Upper lobe of right lung (tissue), 1 donor: ENCODE results near the gene TMEM239. TPM values are rescaled to one million over a fixed set of nuclear protein-coding genes. Genes with fewer than 3 reads are reported as not detected.

Experiments used
- ATAC-seq: fragments of 200-7000 bp; cut with Tn5 transposase; one replicate; pipeline ENCODE4 v1.9.1; 2020; ENCODE audit warnings: mild to moderate bottlenecking, moderate library complexity
- DNase-seq: peaks from one replicate; pipeline ENCODE4 v3.0.0-alpha.2; 2020
- H3K27ac ChIP-seq: fragments of 200-600 bp; one replicate; pipeline ENCODE4 v1.8.0; 2022
- H3K27me3 ChIP-seq: fragments of 200-600 bp; one replicate; pipeline ENCODE4 v1.8.0; 2022; ENCODE audit warnings: mild to moderate bottlenecking
- H3K36me3 ChIP-seq: fragments of 200-600 bp; one replicate; pipeline ENCODE4 v1.8.0; 2022
- H3K4me1 ChIP-seq: fragments of 200-600 bp; one replicate; pipeline ENCODE4 v1.8.0; 2022
- H3K4me3 ChIP-seq: fragments of 200-600 bp; one replicate; pipeline ENCODE4 v1.8.0; 2022; ENCODE audit warnings: mild to moderate bottlenecking
- H3K9me3 ChIP-seq: fragments of 200-600 bp; one replicate; pipeline ENCODE4 v1.8.0; 2022
- intact Hi-C: fragments of 100-400 bp; cut with DNase I; formaldehyde crosslinking; loops from one replicate; pipeline ENCODE4 v1.11.0; 2022
- total RNA-seq: library from RNA; stranded (reverse); fragmentation: NEBNext Ultra II Directional; extraction: Animal tissue kit (Norgen Biotek cat#: 25700); gene quantifications from one replicate; pipeline ENCODE4 v1.2.1, GENCODE V29; 2021
- TF ChIP-seq, protein P1 (sequence below): fragments of 200-600 bp; IDR thresholded peaks from one replicate; pipeline ENCODE4 v1.8.0; 2022; ENCODE audit warnings: antibody characterized with exemption
- donor health status: DM: no; HTN: yes; CAD: no; lungs with severe emphysema.

TMEM239 gene
- total RNA-seq, 1 donor from 2014 or later: not detected

- H3K36me3 ChIP-seq: no peaks in the 10 kb centered on the region
- H3K4me3 ChIP-seq: no peak overlapping the region
- intact Hi-C loops: no loop called here
- TF ChIP-seq, protein P1, sequence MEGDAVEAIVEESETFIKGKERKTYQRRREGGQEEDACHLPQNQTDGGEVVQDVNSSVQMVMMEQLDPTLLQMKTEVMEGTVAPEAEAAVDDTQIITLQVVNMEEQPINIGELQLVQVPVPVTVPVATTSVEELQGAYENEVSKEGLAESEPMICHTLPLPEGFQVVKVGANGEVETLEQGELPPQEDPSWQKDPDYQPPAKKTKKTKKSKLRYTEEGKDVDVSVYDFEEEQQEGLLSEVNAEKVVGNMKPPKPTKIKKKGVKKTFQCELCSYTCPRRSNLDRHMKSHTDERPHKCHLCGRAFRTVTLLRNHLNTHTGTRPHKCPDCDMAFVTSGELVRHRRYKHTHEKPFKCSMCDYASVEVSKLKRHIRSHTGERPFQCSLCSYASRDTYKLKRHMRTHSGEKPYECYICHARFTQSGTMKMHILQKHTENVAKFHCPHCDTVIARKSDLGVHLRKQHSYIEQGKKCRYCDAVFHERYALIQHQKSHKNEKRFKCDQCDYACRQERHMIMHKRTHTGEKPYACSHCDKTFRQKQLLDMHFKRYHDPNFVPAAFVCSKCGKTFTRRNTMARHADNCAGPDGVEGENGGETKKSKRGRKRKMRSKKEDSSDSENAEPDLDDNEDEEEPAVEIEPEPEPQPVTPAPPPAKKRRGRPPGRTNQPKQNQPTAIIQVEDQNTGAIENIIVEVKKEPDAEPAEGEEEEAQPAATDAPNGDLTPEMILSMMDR: no peak
- H3K4me1 ChIP-seq: no peaks in the 10 kb centered on the region
- H3K27me3 ChIP-seq: peaks cover 36% of the 10 kb centered on the region
- H3K27ac ChIP-seq: no peak overlapping the region
- ATAC-seq (no peak), DNase-seq (no peak)
- H3K9me3 ChIP-seq: no peaks in the 10 kb centered on the region
Observed at GRCh38 chr20:2817891-2818595, 1.9 kb downstream of the TMEM239 start.

GRCh38 chr20:2820084-2820895, 4.1 kb downstream of the TMEM239 start:
- Histone ChIP-seq H3K9me3 (no peaks in the 10 kb centered on the region), H3K36me3 (no peaks in the 10 kb centered on the region), H3K4me1 (no peaks in the 10 kb centered on the region), H3K4me3 (no peak overlapping the region), H3K27ac (no peak overlapping the region), H3K27me3 (peaks cover 36% of the 10 kb centered on the region)
- TF ChIP-seq, protein P1: no peak
- ATAC-seq: peak; percentile 15
- intact Hi-C loops: no loop called here
- peak; percentile 48 for DNase-seq

- peak; percentile 32 for ATAC-seq
- Histone ChIP-seq H3K27me3 (peaks cover 41% of the 10 kb centered on the region), H3K9me3 (no peaks in the 10 kb centered on the region), H3K36me3 (no peaks in the 10 kb centered on the region), H3K4me1 (no peaks in the 10 kb centered on the region), H3K4me3 (no peak overlapping the region), H3K27ac (no peak overlapping the region)
- TF ChIP-seq, protein P1: no peak
- intact Hi-C loops: no loop called here
- DNase-seq: peak; percentile 61
Observed at GRCh38 chr20:2820896-2821869, 5.0 kb downstream of the TMEM239 start.

GRCh38 chr20:2822073-2822472, 5.9 kb downstream of the TMEM239 start:
- Histone ChIP-seq H3K4me1 (no peaks in the 10 kb centered on the region), H3K36me3 (no peaks in the 10 kb centered on the region), H3K27ac (no peak overlapping the region), H3K9me3 (no peaks in the 10 kb centered on the region), H3K27me3 (peaks cover 50% of the 10 kb centered on the region), H3K4me3 (no peak overlapping the region)
- no peak for DNase-seq
- TF ChIP-seq, protein P1: no peak
- intact Hi-C loops: no loop called here
- ATAC-seq: peak; percentile 20

GRCh38 chr20:2825761-2826160, 9.6 kb downstream of the TMEM239 start:
- ATAC-seq (no peak), DNase-seq (no peak)
- Histone ChIP-seq H3K4me1 (no peaks in the 10 kb centered on the region), H3K9me3 (no peaks in the 10 kb centered on the region), H3K27ac (no peak overlapping the region), H3K36me3 (no peaks in the 10 kb centered on the region), H3K27me3 (peaks cover 34% of the 10 kb centered on the region), H3K4me3 (no peak overlapping the region)
- TF ChIP-seq, protein P1: no peak
- intact Hi-C loops: no loop called here
